HG03460 (cell line): ENCODE results near the gene RHO.
A peak's percentile ranks its signal among the peaks of the same experiment; 100 is the strongest.

Source experiments
- ATAC-seq: cut with Tn5 transposase; IDR thresholded peaks from one replicate; pipeline ENCODE4 v1.9.1; 2021; ENCODE audit not compliant: unreplicated experiment

RHO gene

DNA sequence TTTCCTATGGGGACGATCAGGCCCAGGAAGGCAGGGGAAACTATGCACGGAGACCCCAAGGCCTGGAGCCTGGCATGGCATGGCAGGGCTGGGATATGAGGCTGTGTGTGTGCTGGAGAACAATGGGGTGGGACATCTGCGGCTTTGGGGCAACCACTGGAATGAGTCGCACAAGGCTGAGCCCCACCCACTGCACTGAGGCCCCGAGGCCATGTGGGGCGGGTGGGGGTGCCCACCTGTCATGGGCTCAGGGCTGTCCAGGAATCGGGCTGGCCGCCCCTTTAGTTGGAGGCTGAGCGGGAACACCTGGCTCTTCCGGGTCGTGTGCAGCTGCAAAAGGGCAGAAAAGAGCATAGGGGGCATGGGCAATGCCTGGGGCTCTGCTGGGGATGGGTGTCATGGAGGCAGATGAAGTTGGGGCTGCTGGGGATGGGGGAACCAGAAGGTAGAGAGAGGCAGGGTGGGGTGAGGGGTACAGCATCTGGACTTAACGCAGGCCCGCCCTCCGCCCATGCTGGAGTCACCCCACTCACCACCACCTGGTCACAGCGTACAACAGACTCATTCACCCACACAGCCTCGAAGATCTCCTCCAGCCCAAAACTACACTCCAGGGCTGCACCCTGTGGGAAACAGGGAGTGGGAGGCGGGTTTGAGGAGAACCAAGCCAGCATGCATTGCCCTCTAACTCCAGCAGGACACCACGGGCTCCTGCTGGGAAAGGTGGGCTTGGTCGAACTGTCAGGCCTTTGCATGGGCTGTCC is 47.0 kb downstream of the RHO start:
- ATAC-seq, result no peak

DNA sequence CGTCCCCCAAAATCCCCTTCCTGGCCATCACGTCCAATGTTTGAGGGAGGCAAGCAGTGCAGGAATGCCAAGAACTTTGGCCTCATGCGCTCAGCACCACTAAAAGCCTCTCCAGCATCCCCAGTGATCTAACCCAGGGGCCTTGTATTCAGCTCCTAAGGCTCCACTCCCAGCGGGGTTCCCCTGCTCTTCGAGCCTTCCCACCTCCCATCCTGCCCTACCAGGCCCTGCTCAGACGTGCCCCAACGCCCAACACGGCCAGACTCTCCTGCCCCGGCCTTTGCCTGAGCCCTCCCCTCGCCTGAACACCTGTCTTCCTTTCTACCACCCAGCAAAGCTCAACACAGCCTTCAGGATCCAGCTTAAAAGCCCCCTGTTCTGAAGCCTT is 47.6 kb downstream of the RHO start:
- no peak for ATAC-seq

DNA sequence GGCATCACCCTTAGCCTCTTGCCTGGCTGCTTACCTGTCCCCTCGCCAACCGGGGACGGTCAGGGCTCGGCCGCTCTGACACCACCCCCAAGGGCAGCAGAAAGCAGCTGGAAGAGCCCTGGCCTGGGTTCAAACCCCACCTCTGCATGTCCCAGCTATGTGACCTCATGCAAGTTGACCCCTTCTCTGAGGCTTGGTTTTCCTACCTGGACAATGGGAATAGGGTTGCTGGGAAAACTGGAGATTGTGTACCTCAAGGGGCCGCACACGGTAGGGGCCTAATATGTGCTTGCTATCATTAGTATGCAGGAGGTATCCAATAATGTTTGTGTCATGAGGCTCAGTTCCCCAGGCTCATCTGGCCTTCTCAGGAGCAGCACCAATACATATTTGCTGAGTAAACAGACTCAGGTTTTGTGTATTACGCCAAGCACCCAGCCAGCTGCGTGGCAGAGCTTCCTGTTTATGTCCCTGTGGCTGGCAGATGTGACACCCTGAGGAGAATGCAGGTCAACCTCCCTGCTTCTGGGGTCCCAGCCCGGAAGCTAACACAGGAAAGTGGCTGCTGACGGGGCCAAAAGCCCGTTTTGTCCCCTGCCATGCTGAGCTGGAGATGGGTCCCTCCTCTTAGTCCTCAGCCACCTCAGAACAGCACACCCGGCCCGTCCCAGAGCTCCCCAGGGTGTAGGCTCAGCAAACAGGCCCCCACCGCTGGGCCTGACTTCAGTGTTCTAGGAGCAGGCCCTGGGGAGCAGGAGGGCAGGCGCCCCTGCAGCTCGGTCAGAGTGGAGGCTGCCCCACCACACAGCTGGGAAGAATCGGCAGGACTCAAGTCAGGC is 48.3 kb downstream of the RHO start:
- ATAC-seq, result peak; percentile 48

DNA sequence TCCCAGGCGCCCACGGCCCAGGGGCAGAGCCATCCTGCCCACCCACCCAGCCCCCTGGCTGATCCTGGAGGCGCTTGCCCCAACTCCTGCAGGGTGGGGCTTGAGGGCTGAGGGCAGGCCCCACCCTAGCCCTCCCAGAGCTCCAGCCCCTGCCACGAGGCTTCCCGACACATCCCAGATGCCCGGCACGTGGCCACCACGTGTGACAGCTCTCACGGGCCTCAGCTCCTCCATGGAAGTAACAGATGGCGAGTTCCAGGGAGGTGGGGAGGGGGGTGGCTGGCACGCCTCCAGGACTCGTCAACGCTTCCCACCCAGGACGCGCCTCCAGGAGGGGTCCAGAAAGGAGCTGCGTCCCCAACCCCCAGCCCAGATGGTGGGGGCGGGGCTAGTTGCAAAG is 48.9 kb downstream of the RHO start:
- no peak for ATAC-seq

DNA sequence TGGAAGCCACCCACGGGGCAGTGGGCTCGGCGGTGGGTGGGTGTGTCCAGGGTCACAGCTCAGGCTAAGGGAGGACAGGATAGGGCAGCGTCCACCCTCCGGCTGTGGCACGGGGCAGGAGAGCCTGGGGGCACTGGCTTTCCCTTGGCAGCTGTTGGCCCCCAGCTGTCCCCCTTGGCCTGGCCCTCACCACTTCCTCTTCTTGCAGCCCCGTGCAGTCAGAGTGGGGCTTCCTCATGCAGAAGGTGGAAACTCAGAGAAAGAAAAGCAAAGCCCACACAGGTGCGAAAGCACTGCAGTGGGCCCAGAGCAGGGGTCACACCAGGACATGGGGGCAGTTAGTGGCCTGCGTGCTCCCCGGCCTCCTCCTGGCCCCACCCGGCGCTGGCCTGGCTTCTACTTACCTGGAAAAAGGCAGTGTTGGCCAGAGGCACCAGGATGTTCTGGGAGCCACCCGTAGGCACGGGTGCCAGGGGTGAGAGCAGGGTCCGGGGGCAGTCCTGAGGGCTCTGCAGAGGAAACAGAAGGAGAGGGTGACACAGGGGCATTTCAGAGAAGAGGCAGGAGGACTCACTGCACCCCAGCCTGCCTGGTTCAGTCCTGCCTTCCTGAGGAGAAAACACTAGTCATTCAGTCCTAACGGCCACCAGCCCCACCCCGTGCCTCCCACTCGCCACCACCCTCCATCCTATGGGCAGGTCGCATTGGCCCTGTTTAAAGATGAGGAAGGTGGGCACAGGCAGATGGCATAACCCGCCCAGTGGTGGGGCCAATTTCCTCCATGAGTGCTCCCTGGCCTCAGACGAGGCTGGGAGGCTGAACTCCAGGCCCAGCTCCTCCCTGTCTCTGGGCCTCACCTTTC is 49.7 kb downstream of the RHO start:
- ATAC-seq, result peak; percentile 45

DNA sequence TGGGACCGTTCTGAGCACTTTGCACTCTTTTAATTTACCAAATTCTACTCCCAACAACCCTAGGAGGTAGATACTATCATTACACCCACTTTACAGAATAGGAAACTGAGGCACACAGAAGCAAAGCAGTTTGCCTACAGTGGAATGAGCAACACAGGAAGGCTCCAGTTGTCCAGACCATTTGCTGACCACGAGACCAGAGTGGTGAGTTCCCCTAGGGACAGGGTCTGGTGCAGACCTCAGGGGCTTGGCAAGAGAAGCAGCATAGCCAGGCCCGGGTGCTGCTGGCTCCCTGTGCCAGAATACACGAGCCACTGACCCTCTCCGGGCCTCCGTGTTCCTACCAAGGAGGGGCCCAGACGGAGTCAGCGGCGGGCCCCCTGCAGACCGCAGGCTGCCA is 51.6 kb downstream of the RHO start:
- no peak for ATAC-seq

DNA sequence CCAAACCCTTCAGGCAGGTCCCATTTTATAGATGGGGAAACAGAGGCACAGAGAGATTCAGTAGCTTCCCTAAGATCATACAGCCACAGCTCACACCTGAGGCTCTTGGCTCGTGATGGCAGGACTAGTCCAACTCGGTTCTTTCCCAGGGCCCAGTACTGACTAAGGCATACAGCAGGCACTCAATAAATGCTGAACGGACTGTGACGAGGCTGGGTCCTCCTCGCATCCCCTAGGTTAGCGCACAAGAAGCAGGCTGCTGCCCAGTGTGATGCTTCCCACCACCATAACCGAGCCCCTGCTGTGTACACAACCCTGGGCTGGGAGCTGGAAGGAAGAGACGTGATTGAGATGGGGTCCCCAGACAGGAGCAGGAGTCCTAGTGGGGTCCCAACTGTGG is 53.2 kb downstream of the RHO start:
- ATAC-seq, result no peak

DNA sequence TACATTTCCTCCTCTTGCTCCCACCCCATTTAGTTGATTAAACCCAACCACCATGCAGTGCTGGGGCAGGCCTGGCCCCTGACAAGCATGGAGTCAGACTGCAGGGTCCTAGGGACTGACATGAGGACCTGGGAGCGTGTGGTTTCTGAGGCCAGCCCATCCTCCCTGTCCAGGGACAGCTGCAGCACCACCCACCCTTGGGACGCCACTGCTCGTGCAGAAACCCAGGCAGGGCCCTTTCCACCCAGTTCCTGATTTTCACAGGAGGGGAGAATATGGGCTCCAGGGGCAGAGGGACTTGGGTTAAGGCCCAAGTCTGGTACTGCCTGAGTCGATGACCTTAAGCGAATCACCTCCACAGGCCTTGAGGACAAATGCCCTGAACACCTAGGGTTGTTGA is 54.4 kb downstream of the RHO start:
- ATAC-seq, result no peak

DNA sequence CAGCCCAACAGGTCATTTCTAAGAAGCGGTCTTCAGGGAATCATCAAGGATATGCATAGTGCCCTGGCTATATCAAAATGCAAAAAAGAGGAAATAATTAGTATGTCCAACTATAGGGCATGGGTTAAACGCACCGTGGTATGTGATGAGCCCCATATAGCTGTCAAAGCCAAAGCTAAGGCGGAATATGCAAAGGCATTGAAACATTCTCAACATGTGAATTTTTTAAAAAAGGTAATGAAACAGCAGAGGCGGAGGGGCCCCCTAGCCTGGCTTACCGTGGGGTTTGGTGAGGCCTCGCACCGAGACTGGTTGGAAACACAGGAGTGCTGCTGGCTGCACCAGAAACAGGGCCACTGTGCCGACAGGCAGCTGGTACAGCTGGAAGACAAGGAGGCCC is 54.9 kb downstream of the RHO start:
- no peak for ATAC-seq

DNA sequence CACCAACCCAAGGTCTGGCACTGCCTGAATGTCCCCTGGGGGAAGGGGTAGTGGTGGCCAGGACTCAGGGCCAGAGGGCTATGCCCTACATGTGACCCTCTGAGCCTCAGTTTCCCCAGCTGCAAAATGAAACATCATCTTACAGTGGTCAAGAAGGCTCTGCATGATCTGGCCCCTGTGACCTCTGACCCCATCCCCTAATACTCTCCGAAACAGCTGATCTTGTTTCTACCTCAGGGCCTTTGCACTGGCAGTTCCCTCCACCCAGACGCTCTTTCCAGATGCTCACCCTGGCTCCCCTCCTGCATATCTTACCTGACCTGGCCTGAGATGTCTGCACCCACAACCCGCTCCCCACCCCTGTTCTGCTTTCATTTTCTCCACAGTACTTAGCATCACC is 56.2 kb downstream of the RHO start:
- ATAC-seq, result no peak
